HG03097 (cell line): ENCODE data around the gene ATRAID.
"Not testable (repeated sequence)": the region's sequence is repeated elsewhere in the genome, so short reads cannot be mapped to it uniquely, and the experiment has no call there.

Source experiments
- ATAC-seq: cut with Tn5 transposase; IDR thresholded peaks from one replicate; pipeline ENCODE4 v1.9.1; 2021; ENCODE audit not compliant: unreplicated experiment, low FRiP score

The ATRAID gene

GRCh38 chr2:27191070-27191829 is 20.6 kb upstream of the ATRAID start:
- no peak for ATAC-seq

GRCh38 chr2:27194538-27195354 is 17.1 kb upstream of the ATRAID start:
- ATAC-seq, result no peak

- not testable (repeated sequence) for ATAC-seq
These were observed 16.0 kb upstream of the ATRAID start for GRCh38 chr2:27195799-27196198.

- not testable (repeated sequence) for ATAC-seq
These were observed 13.8 kb upstream of the ATRAID start for GRCh38 chr2:27198068-27198467.

GRCh38 chr2:27198627-27199026 is 13.2 kb upstream of the ATRAID start:
- no peak for ATAC-seq

- no peak for ATAC-seq
These were observed 12.6 kb upstream of the ATRAID start for GRCh38 chr2:27199241-27199640.

- ATAC-seq, result no peak
These were observed 10.2 kb upstream of the ATRAID start for GRCh38 chr2:27201675-27202074.

- no peak for ATAC-seq
These were observed 9.0 kb upstream of the ATRAID start for GRCh38 chr2:27202854-27203253.

- no peak for ATAC-seq
These were observed 8.1 kb upstream of the ATRAID start for GRCh38 chr2:27203741-27204140.

- ATAC-seq, result no peak
These were observed 7.3 kb upstream of the ATRAID start for GRCh38 chr2:27204566-27204965.

- no peak for ATAC-seq
These were observed 6.6 kb upstream of the ATRAID start for GRCh38 chr2:27205206-27205605.

GRCh38 chr2:27206346-27206745 is 5.5 kb upstream of the ATRAID start:
- no peak for ATAC-seq

GRCh38 chr2:27208486-27209050 is 3.3 kb upstream of the ATRAID start:
- ATAC-seq, result no peak

GRCh38 chr2:27209621-27210401 is 2.0 kb upstream of the ATRAID start:
- no peak for ATAC-seq

- ATAC-seq, result no peak
These were observed 449 bp upstream of the ATRAID start for GRCh38 chr2:27211241-27211942.

- peak; percentile 1 for ATAC-seq
These were observed 1.0 kb downstream of the ATRAID start for GRCh38 chr2:27212626-27213471.

- ATAC-seq, result no peak
These were observed 3.1 kb downstream of the ATRAID start for GRCh38 chr2:27214941-27215340.

GRCh38 chr2:27216416-27217137 is 4.7 kb downstream of the ATRAID start:
- ATAC-seq, result no peak
